GM10248 (cell line): ENCODE results near the gene BCOR.

ENCODE experiments used
- CTCF ChIA-PET: fragments of 300-600 bp; sonication (Branson Sonifier 250); formaldehyde crosslinking; extraction: SDS; loops from one replicate; lab custom pipeline; 2021; ENCODE audit warnings: antibody characterized with exemption; lab: Yijun Ruan, JAX
- POLR2A ChIA-PET: fragments of 350-650 bp; sonication (Branson Sonifier 250); formaldehyde crosslinking; extraction: SDS; loops from one replicate; lab custom pipeline; 2020; ENCODE audit warnings: antibody characterized with exemption; lab: Yijun Ruan, JAX
- DNase-seq: peaks from one replicate; pipeline ENCODE4 v3.0.0; 2012; ENCODE audit errors: extremely low spot score
- CTCF ChIP-seq: IDR thresholded peaks from 2 replicates; pipeline ENCODE4 v1.5.1; 2012; ENCODE audit warnings: mild to moderate bottlenecking, low read depth; ENCODE audit errors: extremely low read depth, missing control alignments, control extremely low read depth

BCOR gene

DNA sequence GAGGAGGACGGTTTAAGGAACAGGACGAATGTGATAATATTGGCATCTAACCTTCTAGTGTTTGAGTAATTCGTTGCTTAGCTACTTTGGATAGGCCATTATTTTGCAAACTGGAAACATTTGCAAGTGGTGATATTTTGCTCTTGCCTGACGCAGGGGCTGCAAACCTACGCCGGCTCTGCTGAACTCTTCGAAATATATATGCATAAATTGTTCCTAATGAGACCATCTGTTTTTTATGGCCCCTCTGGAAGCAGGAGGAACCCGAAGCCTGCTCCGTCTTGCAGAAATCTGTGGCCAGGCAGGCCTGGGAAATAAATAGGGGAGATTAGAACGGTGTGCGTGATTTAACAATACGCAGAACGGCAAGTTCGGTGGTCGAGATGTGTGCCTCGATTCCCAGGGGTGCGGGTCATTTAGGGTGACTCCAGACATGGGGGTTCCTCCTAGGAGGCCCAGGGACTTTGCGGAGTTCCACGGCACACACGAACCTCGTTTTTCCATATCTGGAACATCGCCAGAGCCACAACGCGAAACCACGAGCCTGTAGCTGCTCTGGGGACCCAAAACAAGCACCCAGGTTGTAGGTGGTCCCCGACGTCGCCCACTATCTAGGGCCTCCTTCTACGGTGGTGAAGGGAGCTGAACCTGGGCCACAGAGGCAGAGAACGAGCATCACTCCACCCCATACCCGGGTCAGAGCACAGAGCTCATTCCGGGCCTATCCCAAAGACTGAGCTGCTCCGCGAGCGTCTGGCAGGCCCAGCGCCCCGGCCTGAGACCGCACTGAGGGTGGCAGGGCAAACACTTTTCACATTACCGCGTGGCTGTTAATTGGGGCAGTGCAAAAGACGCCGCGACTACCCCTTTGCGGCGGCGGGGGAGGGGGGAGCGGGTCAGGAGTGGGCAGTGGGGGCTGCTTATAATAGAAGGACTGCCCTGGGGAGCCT is 89.7 kb downstream of the BCOR start:
- CTCF ChIA-PET = no interaction called here

GRCh38 chrX:40007131-40007755 is 90.5 kb downstream of the BCOR start:
- DNase-seq = no peak
- POLR2A ChIA-PET = no interaction called here
- CTCF ChIA-PET = no interaction called here
- TF ChIP-seq CTCF = no peak

More for the DNA sequence above, 89.7 kb downstream of the BCOR start:
- POLR2A ChIA-PET = no interaction called here
- no peak for DNase-seq
- no peak for TF ChIP-seq CTCF

DNA sequence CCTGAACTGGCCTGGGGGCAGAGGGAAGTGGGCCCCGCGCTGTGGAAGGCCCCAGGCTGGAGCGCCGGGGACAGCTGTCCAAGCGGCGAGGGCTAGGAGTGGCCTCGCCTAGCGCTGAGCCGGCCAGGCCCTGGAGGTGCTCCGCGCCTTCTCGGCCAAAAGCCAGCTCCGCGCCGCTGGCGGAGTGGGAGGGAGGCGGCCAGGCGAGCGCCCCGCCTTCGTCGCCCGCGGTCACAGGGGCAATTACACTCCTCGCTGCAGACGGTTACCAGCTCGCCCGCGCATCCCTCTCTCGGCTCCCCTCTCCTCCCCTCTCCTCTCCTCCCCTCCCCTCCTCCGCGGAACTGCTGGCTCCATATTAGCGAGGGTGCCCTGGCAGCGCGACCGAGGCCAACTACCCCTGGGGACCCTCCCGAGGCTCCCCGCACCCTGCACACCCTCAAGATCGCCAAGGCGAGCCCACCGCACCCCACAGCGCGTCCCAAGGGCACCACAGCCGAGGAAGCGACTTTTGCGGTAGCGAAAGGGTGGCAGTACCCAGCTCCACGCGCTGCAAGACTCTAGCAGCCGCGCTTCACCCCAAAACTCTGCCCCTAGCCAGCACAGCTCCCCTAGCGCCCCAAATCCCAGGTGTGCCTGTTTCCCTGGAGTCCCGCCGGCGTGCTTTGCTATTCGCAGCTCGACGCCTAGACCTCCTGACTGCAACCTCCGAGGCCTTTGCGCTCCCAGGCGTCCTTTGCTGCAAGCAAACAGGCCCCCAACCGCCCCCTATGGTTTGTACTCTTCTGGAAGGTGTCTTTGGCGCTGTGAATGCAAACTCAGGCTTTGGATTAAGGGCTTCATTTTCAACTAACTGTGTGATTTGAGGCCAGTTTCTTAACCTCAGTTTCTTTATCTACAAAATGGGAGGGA is 91.4 kb downstream of the BCOR start:
- POLR2A ChIA-PET = no interaction called here
- TF ChIP-seq CTCF = no peak
- CTCF ChIA-PET = no interaction called here
- DNase-seq = no peak

DNA sequence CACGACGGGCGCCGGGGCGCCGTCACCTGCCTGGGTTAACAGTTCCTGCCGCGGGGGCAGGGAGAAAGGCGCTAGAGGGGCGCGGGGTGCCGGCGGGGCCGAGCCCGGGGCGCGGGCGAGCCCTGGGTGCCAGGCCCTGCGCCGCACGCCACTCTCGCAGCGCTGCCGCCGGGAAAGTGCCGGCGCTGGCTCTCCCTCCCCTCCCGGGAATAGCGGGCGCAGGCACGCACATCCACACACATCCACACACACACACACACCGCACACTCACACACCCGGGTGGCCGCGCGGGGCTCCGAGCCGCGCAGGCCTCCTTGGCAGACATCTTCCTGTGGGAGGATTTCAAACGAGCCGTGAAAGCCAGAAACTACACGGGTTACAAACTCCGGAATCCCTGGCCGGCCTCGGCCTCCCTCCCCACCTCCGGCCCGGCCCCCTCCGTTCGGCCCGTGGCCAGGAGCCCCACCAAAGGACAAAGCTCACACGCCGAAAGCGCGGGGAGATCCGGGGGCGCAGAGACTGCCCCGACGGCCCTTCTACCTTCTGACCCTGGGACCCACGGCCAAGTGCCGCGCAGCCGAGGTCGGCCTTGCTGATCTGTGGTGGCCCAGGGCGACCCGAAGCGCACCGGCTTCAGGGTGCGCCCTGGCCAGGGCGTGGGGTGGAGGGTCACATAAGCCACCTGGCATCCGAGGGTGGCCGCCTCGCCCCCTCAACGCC is 92.3 kb downstream of the BCOR start:
- TF ChIP-seq CTCF = no peak
- CTCF ChIA-PET = no interaction called here
- POLR2A ChIA-PET = no interaction called here

GRCh38 chrX:40004921-40005291 is 92.9 kb downstream of the BCOR start:
- CTCF ChIA-PET = no interaction called here
- no peak for TF ChIP-seq CTCF
- no peak for DNase-seq
- POLR2A ChIA-PET = no interaction called here

More for the DNA sequence above, 92.3 kb downstream of the BCOR start:
- no peak for DNase-seq

DNA sequence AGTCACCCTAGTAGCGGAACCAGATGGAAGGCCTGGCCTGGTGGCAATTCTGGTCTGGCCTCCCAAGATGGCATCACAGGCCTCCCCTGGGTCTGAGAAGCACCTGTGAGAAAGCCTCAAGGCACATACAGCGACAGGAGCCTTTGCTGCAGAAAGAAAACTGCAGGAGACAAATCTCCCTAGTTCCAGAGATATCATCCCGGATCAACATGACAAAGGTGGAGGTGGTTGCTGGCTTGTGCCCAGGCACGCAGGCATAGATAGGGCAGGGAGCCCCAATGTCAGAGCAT is 93.6 kb downstream of the BCOR start:
- no peak for DNase-seq
- ChIA-PET CTCF (no interaction called here), POLR2A (no interaction called here)
- TF ChIP-seq CTCF = no peak
